ENCODE measurements around the gene PTPRT. TPM values are rescaled to one million over a fixed set of nuclear protein-coding genes. Genes with fewer than 3 reads are reported as not detected.

PTPRT gene
- polyA plus RNA-seq, 1 of the 3 experiments (the other 2 are of a cell fraction) = not detected

- no peaks in the 10 kb centered on the region for H3K36me3 ChIP-seq (replicated peaks in 1 of 2; ENCODE audit: control insufficient read depth in 1 of 2, insufficient read depth in 2 of 2, low read length in 1 of 2)
- H3K27ac ChIP-seq (ENCODE audit: low read depth in 2 of 2, low read length in 1 of 2) = no peak overlapping the region
Observed at GRCh38 chr20:43003318-43003944, 186.3 kb downstream of the PTPRT start.

GRCh38 chr20:42996141-42996540 is 193.6 kb downstream of the PTPRT start:
- no peak for DNase-seq
- H3K4me3 ChIP-seq (ENCODE audit: low read depth in 2 of 2, low read length in 1 of 2) = no peak overlapping the region
- H3K4me1 ChIP-seq (ENCODE audit: control insufficient read depth in 1 of 2, insufficient read depth in 2 of 2, low read depth in 1 of 2, low read length in 1 of 2) = no peaks in the 10 kb centered on the region
- no peaks in the 10 kb centered on the region for H3K9me3 ChIP-seq
- ChIA-PET POLR2A (no interaction called here), CTCF (no interaction called here)
- no peak overlapping the region for H3K9ac ChIP-seq
- WGBS (ENCODE audit: low lambda C conversion rate) = 7% methylated on average over 2 of the region's 2 CpGs
- no peaks in the 10 kb centered on the region for H3K27me3 ChIP-seq (ENCODE audit: insufficient read depth)
- H2AFZ ChIP-seq (ENCODE audit: low read depth) = no peak overlapping the region
- TF ChIP-seq FOSL2 (IDR thresholded peaks at IDR 0.05; ENCODE audit: borderline replicate concordance, low read depth) = no peak
- no peak for TF ChIP-seq IRF3 (IDR thresholded peaks at IDR 0.05; ENCODE audit: low read depth, low read length)
- no peak for TF ChIP-seq YY1 (IDR thresholded peaks at IDR 0.05; ENCODE audit: low read depth)
- TF ChIP-seq ELF1 (IDR thresholded peaks at IDR 0.05) = no peak
- no peak for TF ChIP-seq EZH2phosphoT487 (IDR thresholded peaks at IDR 0.05; ENCODE audit: borderline replicate concordance, low read depth)
- TF ChIP-seq TAF1 (IDR thresholded peaks at IDR 0.05; ENCODE audit: borderline replicate concordance, low read depth, low read length) = no peak
- TF ChIP-seq RXRA (IDR thresholded peaks at IDR 0.05; ENCODE audit: borderline replicate concordance, low read depth) = no peak
- no peak for TF ChIP-seq PBX3 (IDR thresholded peaks at IDR 0.05)
- no peak for TF ChIP-seq NFIC (IDR thresholded peaks at IDR 0.05; ENCODE audit: borderline replicate concordance)
- no peak overlapping the region for H3K4me2 ChIP-seq
- no peaks in the 10 kb centered on the region for H3K79me2 ChIP-seq (ENCODE audit: insufficient read depth)
- no peaks in the 10 kb centered on the region for H3K36me3 ChIP-seq (replicated peaks in 1 of 2; ENCODE audit: control insufficient read depth in 1 of 2, insufficient read depth in 2 of 2, low read length in 1 of 2)
- no peaks in the 10 kb centered on the region for H3F3A ChIP-seq (replicated peaks; ENCODE audit: insufficient read depth)
- no peak overlapping the region for H3K27ac ChIP-seq (ENCODE audit: low read depth in 2 of 2, low read length in 1 of 2)
- H3K9me2 ChIP-seq = no peaks in the 10 kb centered on the region
- H4K20me1 ChIP-seq (ENCODE audit: insufficient read depth) = no peaks in the 10 kb centered on the region

More at GRCh38 chr20:43003318-43003944, 186.3 kb downstream of the PTPRT start:
- no peak overlapping the region for H3K4me3 ChIP-seq (ENCODE audit: low read depth in 2 of 2, low read length in 1 of 2)
- no peak for DNase-seq
- H3K79me2 ChIP-seq (ENCODE audit: insufficient read depth) = no peaks in the 10 kb centered on the region
- peaks cover 10% of the 10 kb centered on the region for H3K9me3 ChIP-seq
- H2AFZ ChIP-seq (ENCODE audit: low read depth) = no peak overlapping the region
- H3K4me1 ChIP-seq (ENCODE audit: control insufficient read depth in 1 of 2, insufficient read depth in 2 of 2, low read depth in 1 of 2, low read length in 1 of 2) = no peaks in the 10 kb centered on the region
- H3K4me2 ChIP-seq = no peak overlapping the region
- H3F3A ChIP-seq (replicated peaks; ENCODE audit: insufficient read depth) = no peaks in the 10 kb centered on the region
- no peaks in the 10 kb centered on the region; the same call in 1 of the 2 replicates for H3K9me2 ChIP-seq
- ChIA-PET POLR2A (no interaction called here), CTCF (no interaction called here)
- H4K20me1 ChIP-seq (ENCODE audit: insufficient read depth) = no peaks in the 10 kb centered on the region
- WGBS (ENCODE audit: low lambda C conversion rate) = 14% methylated on average over 6 of the region's 6 CpGs
- no peak overlapping the region for H3K9ac ChIP-seq
- no peak for TF ChIP-seq USF1 (IDR thresholded peaks at IDR 0.05; ENCODE audit: borderline replicate concordance, low read depth)
- TF ChIP-seq EP300 (IDR thresholded peaks at IDR 0.05; ENCODE audit: borderline replicate concordance in 1 of 2, low read depth in 1 of 2, low read length in 1 of 2) = no peak
- TF ChIP-seq YY1 (IDR thresholded peaks at IDR 0.05; ENCODE audit: low read depth) = no peak
- TF ChIP-seq USF2 (IDR thresholded peaks at IDR 0.05; ENCODE audit: borderline replicate concordance, low read depth, low read length) = no peak
- H3K27me3 ChIP-seq (ENCODE audit: insufficient read depth) = no peaks in the 10 kb centered on the region

Data from SK-N-SH (cell line).